Measurements from ENCODE around the gene LDHAL6B. TPM values are rescaled to one million over a fixed set of nuclear protein-coding genes. Genes with fewer than 3 reads are reported as not detected.
A peak's percentile ranks its signal among the peaks of the same experiment; 100 is the strongest.

Gene LDHAL6B
- not detected for total RNA-seq
- polyA plus RNA-seq (ENCODE audit: insufficient read length in 6 of 6), result under 1 TPM in 4 of 6 donors, not detected in 2; 0.09 to 0.17 (median 0.15) TPM
- long read RNA-seq, donor 1, partial matches to known transcripts, result 0 of 1 reads
- long read RNA-seq, donor 1, other reads (novel, unspliced or antisense), result 0 of 1 reads
- long read RNA-seq, donor 2, partial matches to known transcripts, result 0 of 1 reads
- long read RNA-seq, donor 2, other reads (novel, unspliced or antisense), result 0 of 1 reads
- long read RNA-seq, donor 3, result 0 reads
- long read RNA-seq, donor 4, result 0 reads
- long read RNA-seq, donor 5, result 0 reads
- long read RNA-seq, donor 6, result 0 reads
- long read RNA-seq, donor 7, partial matches to known transcripts, result 0 of 1 reads
- long read RNA-seq, donor 7, other reads (novel, unspliced or antisense), result 0 of 1 reads
- long read RNA-seq, donor 8, partial matches to known transcripts, result 0 of 1 reads
- long read RNA-seq, donor 8, other reads (novel, unspliced or antisense), result 0 of 1 reads
- long read RNA-seq, donor 9, result 0 reads
- long read RNA-seq, donor 10, result 0 reads
- long read RNA-seq, donor 11, result 0 reads
- long read RNA-seq, donor 12, result 0 reads

- Histone ChIP-seq H3K4me1 (no peaks in the 10 kb centered on the region), H3K9me3 (no peaks in the 10 kb centered on the region), H3K4me3 (no peak within 1 kb of the TSS), H3K27me3 (no peaks in the 10 kb centered on the region), H3K36me3 (peaks cover 0 to 70% of the 10 kb centered on the region in 2 donors), H3K27ac (no peak within 1 kb of the TSS)
- no peak for TF ChIP-seq CTCF (IDR thresholded peaks at IDR 0.05)
- DNase-seq, result no peak
- intact Hi-C loops (cut with DNase I), result no loop called here
- ATAC-seq, result no peak
Observed at GRCh38 chr15:59206623-59207183, at the start of gene LDHAL6B. LDHAL6B (plus strand) TSS chr15:59206843; CDS start chr15:59206941, 98 bp downstream.

GRCh38 chr15:59157396-59157795 is 49.2 kb upstream of the LDHAL6B start:
- no peak overlapping the region for H3K27ac ChIP-seq
- H3K4me3 ChIP-seq, result no peak overlapping the region
- H3K9me3 ChIP-seq, result no peaks in the 10 kb centered on the region
- ATAC-seq (no peak), DNase-seq (no peak)
- H3K36me3 ChIP-seq, result peaks cover 0 to 62% of the 10 kb centered on the region in 2 donors
- TF ChIP-seq CTCF (IDR thresholded peaks at IDR 0.05), result no peak
- intact Hi-C loops (cut with DNase I), result no loop called here
- peaks cover 4 to 9% of the 10 kb centered on the region in 2 donors for H3K4me1 ChIP-seq
- H3K27me3 ChIP-seq, result no peaks in the 10 kb centered on the region

GRCh38 chr15:59157840-59158700 is 48.6 kb upstream of the LDHAL6B start:
- intact Hi-C loops (cut with DNase I), result no loop called here
- Histone ChIP-seq H3K9me3 (no peaks in the 10 kb centered on the region), H3K27ac (no peak overlapping the region), H3K27me3 (no peaks in the 10 kb centered on the region), H3K4me1 (peaks cover 4 to 9% of the 10 kb centered on the region in 2 donors), H3K36me3 (peaks cover 0 to 60% of the 10 kb centered on the region in 2 donors), H3K4me3 (no peak overlapping the region)
- peak; percentile 61 for ATAC-seq
- DNase-seq, result peak in 1 of 4 donors; percentile 32
- no peak for TF ChIP-seq CTCF (IDR thresholded peaks at IDR 0.05)

GRCh38 chr15:59158701-59159034 is 48.0 kb upstream of the LDHAL6B start:
- no peaks in the 10 kb centered on the region for H3K27me3 ChIP-seq
- DNase-seq, result peak in 3 of 4 donors; percentile 23 to 79 (median 70)
- H3K4me1 ChIP-seq, result peaks cover 4 to 9% of the 10 kb centered on the region in 2 donors
- H3K27ac ChIP-seq, result peak overlapping the region in 1 of 2 donors; percentile 69
- ATAC-seq, result peak; percentile 93
- peaks cover 0 to 54% of the 10 kb centered on the region in 2 donors for H3K36me3 ChIP-seq
- no peak overlapping the region for H3K4me3 ChIP-seq
- no peaks in the 10 kb centered on the region for H3K9me3 ChIP-seq
- TF ChIP-seq CTCF (IDR thresholded peaks at IDR 0.05), result no peak
- intact Hi-C loops (cut with DNase I), result no loop called here
